Lung (tissue), 12 donors: ENCODE measurements around the gene ZNF521. TPM values are rescaled to one million over a fixed set of nuclear protein-coding genes. Genes with fewer than 3 reads are reported as not detected.
"Not testable (repeated sequence)": the region's sequence is repeated elsewhere in the genome, so short reads cannot be mapped to it uniquely, and the experiment has no call there.

Experiments
- ATAC-seq: fragments of 200-7000 bp; cut with Tn5 transposase; one replicate; pipeline ENCODE4 v1.9.1; 2020; ENCODE audit warnings: moderate number of reproducible peaks; ENCODE audit not compliant: insufficient read depth, low FRiP score
- DNase-seq, 3 donors: peaks; one replicate each; pipeline ENCODE4 v3.0.0-alpha.2; 2013 to 2017
- H3K27ac ChIP-seq, 2 donors: one replicate each; pipeline ENCODE4 v1.5.1; 2013; ENCODE audit warnings: mild to moderate bottlenecking in 2 of 2, moderate library complexity in 2 of 2, control low read depth in 1 of 2, inconsistent platforms in 1 of 2, low read depth in 1 of 2, low read length in 1 of 2
- H3K27me3 ChIP-seq, 3 donors: one replicate each; pipeline ENCODE4 v1.5.1; 2013; ENCODE audit warnings: low read length in 2 of 3; ENCODE audit not compliant: control insufficient read depth in 3 of 3, insufficient read depth in 3 of 3
- H3K36me3 ChIP-seq, 4 donors: one replicate each; pipeline ENCODE4 v1.5.1; 2013; ENCODE audit warnings: low read length in 4 of 4, mild to moderate bottlenecking in 1 of 4, moderate library complexity in 1 of 4; ENCODE audit not compliant: control insufficient read depth in 4 of 4, insufficient read depth in 4 of 4
- H3K4me1 ChIP-seq, 5 donors: one replicate each; pipeline ENCODE4 v1.5.1; 2013; ENCODE audit warnings: low read length in 5 of 5, mild to moderate bottlenecking in 2 of 5, moderate library complexity in 1 of 5; ENCODE audit not compliant: control insufficient read depth in 5 of 5, insufficient read depth in 5 of 5
- H3K4me3 ChIP-seq: one replicate; pipeline ENCODE4 v1.5.1; 2013; ENCODE audit warnings: mild to moderate bottlenecking, control low read depth, moderate library complexity
- H3K9ac ChIP-seq, 2 donors: one replicate each; pipeline ENCODE4 v1.5.1; 2013; ENCODE audit warnings: low read length in 2 of 2, control low read depth in 1 of 2; ENCODE audit not compliant: insufficient read depth in 1 of 2
- H3K9me3 ChIP-seq, 4 donors: one replicate each; pipeline ENCODE4 v1.5.1; 2013; ENCODE audit warnings: low read length in 3 of 4, mild to moderate bottlenecking in 1 of 4, moderate library complexity in 1 of 4; ENCODE audit not compliant: control insufficient read depth in 4 of 4, insufficient read depth in 3 of 4
- CTCF ChIP-seq: IDR thresholded peaks from 2 replicates; pipeline ENCODE4 v1.5.1; 2012; ENCODE audit warnings: mild to moderate bottlenecking; ENCODE audit errors: control extremely low read depth, extremely low read depth
- WGBS, 2 donors: extraction: QIAGEN DNeasy Blood & Tissue Kit; methylation state at CpG; one replicate each; pipeline ENCODE4 v1.1.7; 2013; 5-methylcytosine and 5-hydroxymethylcytosine counted together
- polyA plus RNA-seq, 2 donors: library from polyadenylated mRNA; stranded (reverse); fragments of 200-250 nt; gene quantifications; one replicate each; pipeline ENCODE4 v1.2.1, GENCODE V29; 2013
- total RNA-seq, 2 donors: library from RNA; depleted of rRNA in 1 of 2; stranded (reverse); fragments of >200 nt in 1 of 2; gene quantifications; one replicate each; pipeline ENCODE4 v1.2.1, GENCODE V29; 2014 to 2021
- donor health status: control.
- donor health status: control.
- donor health status: Bipolar disorder and iron deficiency.
- donor health status: healthy.
- donor health status: DM: yes; HTN: yes; CAD: no.

ZNF521 gene
- total and polyA plus RNA-seq, 4 donors: 1.5 to 48.8 (median 10.7) TPM

GRCh38 chr18:25042641-25043051 lies 309.3 kb downstream of the ZNF521 start:
- no peak for TF ChIP-seq CTCF
- H3K36me3 ChIP-seq: no peaks in the 10 kb centered on the region
- no peaks in the 10 kb centered on the region for H3K9me3 ChIP-seq
- ATAC-seq: no peak
- no peak overlapping the region for H3K27ac ChIP-seq
- H3K27me3 ChIP-seq: no peaks in the 10 kb centered on the region
- DNase-seq: no peak
- WGBS, 2 donors: 43 to 50% methylated on average over 4 of the region's 4 CpGs
- H3K4me3 ChIP-seq: no peak overlapping the region
- no peak overlapping the region for H3K9ac ChIP-seq
- H3K4me1 ChIP-seq: no peaks in the 10 kb centered on the region

- Histone ChIP-seq H3K9ac (no peak overlapping the region), H3K27me3 (no peaks in the 10 kb centered on the region), H3K4me1 (no peaks in the 10 kb centered on the region), H3K9me3 (no peaks in the 10 kb centered on the region), H3K27ac (no peak overlapping the region), H3K4me3 (no peak overlapping the region), H3K36me3 (no peaks in the 10 kb centered on the region)
- WGBS, 2 donors: 85 to 93% methylated on average over 3 of the region's 3 CpGs
- ATAC-seq: no peak
- TF ChIP-seq CTCF: no peak
- DNase-seq: no peak
Measured at GRCh38 chr18:25039781-25040180, 312.2 kb downstream of the ZNF521 start.

- H3K36me3 ChIP-seq: no peaks in the 10 kb centered on the region
- no peak overlapping the region for H3K9ac ChIP-seq
- H3K27ac ChIP-seq: no peak overlapping the region
- H3K27me3 ChIP-seq: no peaks in the 10 kb centered on the region
- whole genome bisulfite sequencing, 2 donors: 95 to 96% methylated on average over 8 of the region's 8 CpGs
- H3K9me3 ChIP-seq: no peaks in the 10 kb centered on the region
- ATAC-seq (no peak), DNase-seq (no peak)
- H3K4me3 ChIP-seq: no peak overlapping the region
- TF ChIP-seq CTCF: no peak
- no peaks in the 10 kb centered on the region for H3K4me1 ChIP-seq
Measured at GRCh38 chr18:25038261-25038660, 313.7 kb downstream of the ZNF521 start.

- TF ChIP-seq CTCF: no peak
- DNase-seq: no peak
- WGBS, 2 donors: 77 to 83% methylated on average over 4 of the region's 4 CpGs
- H3K4me3 ChIP-seq: no peak overlapping the region
- no peaks in the 10 kb centered on the region for H3K4me1 ChIP-seq
- peaks cover 0 to 2% (median 0%) of the 10 kb centered on the region in 4 donors for H3K9me3 ChIP-seq
- H3K27me3 ChIP-seq: no peaks in the 10 kb centered on the region
- no peaks in the 10 kb centered on the region for H3K36me3 ChIP-seq
- no peak overlapping the region for H3K9ac ChIP-seq
- ATAC-seq: no peak
- H3K27ac ChIP-seq: no peak overlapping the region
Measured at GRCh38 chr18:25033747-25034471, 318.1 kb downstream of the ZNF521 start.

- H3K27ac ChIP-seq, H3K27me3 ChIP-seq, H3K36me3 ChIP-seq, H3K4me3 ChIP-seq, DNase-seq, ATAC-seq, H3K4me1 ChIP-seq, H3K9ac ChIP-seq, H3K9me3 ChIP-seq: not testable (repeated sequence)
- WGBS, 2 donors: 65 to 77% methylated on average over 6 of the region's 6 CpGs
Measured at GRCh38 chr18:25033175-25033574, 318.8 kb downstream of the ZNF521 start.
